ENCODE data around the gene PGLYRP4.

The PGLYRP4 gene

GRCh38 chr1:153348511-153349362 is at the start of gene PGLYRP4:
Gene PGLYRP4 (minus strand): TSS chr1:153348841. CDS start chr1:153347932, 909 bp downstream.
- no peak for DNase-seq (ENCODE audit: low read depth in 2 of 2)

GRCh38 chr1:153397924-153398651 is 49.4 kb upstream of the PGLYRP4 start:
- no peak for DNase-seq (ENCODE audit: low read depth in 2 of 2)

GRCh38 chr1:153397051-153397923 is 48.6 kb upstream of the PGLYRP4 start:
- no peak for DNase-seq (ENCODE audit: low read depth in 2 of 2)

GRCh38 chr1:153396461-153396860 is 47.8 kb upstream of the PGLYRP4 start:
- DNase-seq (ENCODE audit: low read depth in 2 of 2) = no peak

GRCh38 chr1:153395776-153396175 is 47.1 kb upstream of the PGLYRP4 start:
- no peak for DNase-seq (ENCODE audit: low read depth in 2 of 2)

- no peak for DNase-seq (ENCODE audit: low read depth in 2 of 2)
Measured at GRCh38 chr1:153395136-153395685, 46.6 kb upstream of the PGLYRP4 start.

- no peak for DNase-seq (ENCODE audit: low read depth in 2 of 2)
Measured at GRCh38 chr1:153394391-153394790, 45.8 kb upstream of the PGLYRP4 start.

GRCh38 chr1:153393926-153394325 is 45.3 kb upstream of the PGLYRP4 start:
- DNase-seq (ENCODE audit: low read depth in 2 of 2) = no peak

- DNase-seq (ENCODE audit: low read depth in 2 of 2) = no peak
Measured at GRCh38 chr1:153392822-153393221, 44.2 kb upstream of the PGLYRP4 start.

GRCh38 chr1:153392258-153392657 is 43.6 kb upstream of the PGLYRP4 start:
- DNase-seq (ENCODE audit: low read depth in 2 of 2) = no peak

GRCh38 chr1:153390938-153391710 is 42.5 kb upstream of the PGLYRP4 start, which contains the start of gene S100A8:
Gene S100A8 (minus strand): TSS chr1:153391073. CDS start chr1:153390535, 538 bp downstream.
- DNase-seq (ENCODE audit: low read depth in 2 of 2) = no peak

- no peak for DNase-seq (ENCODE audit: low read depth in 2 of 2)
Measured at GRCh38 chr1:153389973-153390879, 41.6 kb upstream of the PGLYRP4 start.

- no peak for DNase-seq (ENCODE audit: low read depth in 2 of 2)
Measured at GRCh38 chr1:153389401-153389800, 40.8 kb upstream of the PGLYRP4 start.

GRCh38 chr1:153387785-153388184 is 39.1 kb upstream of the PGLYRP4 start:
- DNase-seq (ENCODE audit: low read depth in 2 of 2) = no peak

GRCh38 chr1:153387001-153387400 is 38.4 kb upstream of the PGLYRP4 start:
- no peak for DNase-seq (ENCODE audit: low read depth in 2 of 2)

GRCh38 chr1:153386500-153386901 is 37.9 kb upstream of the PGLYRP4 start:
- no peak for DNase-seq (ENCODE audit: low read depth in 2 of 2)

- DNase-seq (ENCODE audit: low read depth in 2 of 2) = no peak
Measured at GRCh38 chr1:153384958-153385580, 36.4 kb upstream of the PGLYRP4 start.

- DNase-seq (ENCODE audit: low read depth in 2 of 2) = no peak
Measured at GRCh38 chr1:153380711-153381110, 32.1 kb upstream of the PGLYRP4 start.

GRCh38 chr1:153379591-153379990 is 30.9 kb upstream of the PGLYRP4 start:
- no peak for DNase-seq (ENCODE audit: low read depth in 2 of 2)

Data from stimulated activated CD4-positive, alpha-beta T cell treated with anti-CD3 and anti-CD28 coated beads, Interleukin-12 subunit alpha, Interleukin-12 subunit beta, amount 100 ng/mL, for 24 hours (primary cell).